Measurements from ENCODE around the gene UCN3.

UCN3 gene

GRCh38 chr10:5356302-5356763, 8.4 kb upstream of the UCN3 start:
- no peaks in the 10 kb centered on the region for H3K36me3 Mint-ChIP-seq (ENCODE audit: low read depth)
- no peak overlapping the region for H3K4me3 Mint-ChIP-seq
- TF ChIP-seq, protein P1, sequence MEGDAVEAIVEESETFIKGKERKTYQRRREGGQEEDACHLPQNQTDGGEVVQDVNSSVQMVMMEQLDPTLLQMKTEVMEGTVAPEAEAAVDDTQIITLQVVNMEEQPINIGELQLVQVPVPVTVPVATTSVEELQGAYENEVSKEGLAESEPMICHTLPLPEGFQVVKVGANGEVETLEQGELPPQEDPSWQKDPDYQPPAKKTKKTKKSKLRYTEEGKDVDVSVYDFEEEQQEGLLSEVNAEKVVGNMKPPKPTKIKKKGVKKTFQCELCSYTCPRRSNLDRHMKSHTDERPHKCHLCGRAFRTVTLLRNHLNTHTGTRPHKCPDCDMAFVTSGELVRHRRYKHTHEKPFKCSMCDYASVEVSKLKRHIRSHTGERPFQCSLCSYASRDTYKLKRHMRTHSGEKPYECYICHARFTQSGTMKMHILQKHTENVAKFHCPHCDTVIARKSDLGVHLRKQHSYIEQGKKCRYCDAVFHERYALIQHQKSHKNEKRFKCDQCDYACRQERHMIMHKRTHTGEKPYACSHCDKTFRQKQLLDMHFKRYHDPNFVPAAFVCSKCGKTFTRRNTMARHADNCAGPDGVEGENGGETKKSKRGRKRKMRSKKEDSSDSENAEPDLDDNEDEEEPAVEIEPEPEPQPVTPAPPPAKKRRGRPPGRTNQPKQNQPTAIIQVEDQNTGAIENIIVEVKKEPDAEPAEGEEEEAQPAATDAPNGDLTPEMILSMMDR (IDR thresholded peaks at IDR 0.05): no peak
- H3K9me3 Mint-ChIP-seq: peaks cover 13% of the 10 kb centered on the region
- H3K27me3 Mint-ChIP-seq (ENCODE audit: low read depth, poor library complexity): no peaks in the 10 kb centered on the region
- no peak overlapping the region for H3K27ac Mint-ChIP-seq
- no peak for DNase-seq
- peaks cover 17% of the 10 kb centered on the region for H3K4me1 Mint-ChIP-seq

- TF ChIP-seq, protein P1 (IDR thresholded peaks at IDR 0.05): no peak
- Mint-ChIP-seq H3K4me1 (peaks cover 36% of the 10 kb centered on the region), H3K4me3 (no peak overlapping the region), H3K36me3 (ENCODE audit: low read depth) (no peaks in the 10 kb centered on the region), H3K9me3 (peaks cover 22% of the 10 kb centered on the region), H3K27me3 (ENCODE audit: low read depth, poor library complexity) (peaks cover 10% of the 10 kb centered on the region), H3K27ac (peak overlapping the region; percentile 84)
- no peak for DNase-seq
These were observed 4.3 kb upstream of the UCN3 start for GRCh38 chr10:5360318-5360915.

GRCh38 chr10:5361966-5362365, 2.8 kb upstream of the UCN3 start:
- peaks cover 50% of the 10 kb centered on the region for H3K4me1 Mint-ChIP-seq

GRCh38 chr10:5362873-5363272, 1.9 kb upstream of the UCN3 start:
- Mint-ChIP-seq H3K27ac (no peak overlapping the region), H3K9me3 (peaks cover 13% of the 10 kb centered on the region), H3K4me3 (no peak overlapping the region)

More at GRCh38 chr10:5361966-5362365, 2.8 kb upstream of the UCN3 start:
- TF ChIP-seq, protein P1 (IDR thresholded peaks at IDR 0.05): no peak
- Mint-ChIP-seq H3K4me3 (no peak overlapping the region), H3K9me3 (peaks cover 22% of the 10 kb centered on the region), H3K27ac (no peak overlapping the region), H3K36me3 (ENCODE audit: low read depth) (no peaks in the 10 kb centered on the region), H3K27me3 (ENCODE audit: low read depth, poor library complexity) (peaks cover 19% of the 10 kb centered on the region)
- DNase-seq: no peak

DNA sequence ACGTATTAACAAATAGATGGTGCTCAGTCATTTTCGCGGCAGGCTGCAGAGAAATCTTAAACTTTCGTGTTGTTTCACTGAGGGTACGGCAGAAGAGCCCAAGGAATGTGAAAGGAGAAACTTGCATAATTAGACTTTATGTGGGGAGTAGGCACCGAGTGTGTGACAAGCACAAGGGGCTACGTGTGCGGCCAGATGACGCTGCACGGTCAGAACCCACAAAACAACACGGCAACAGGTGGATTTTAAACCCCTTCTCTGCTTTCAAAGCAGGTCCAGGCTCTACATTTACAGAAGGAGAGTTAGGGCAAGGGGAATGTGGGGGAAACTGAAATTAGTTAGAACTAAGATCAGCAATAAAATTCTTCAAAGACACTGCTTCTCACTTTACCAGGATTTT, 392 bp upstream of the UCN3 start:
- Mint-ChIP-seq H3K27me3 (ENCODE audit: low read depth, poor library complexity) (peaks cover 19% of the 10 kb centered on the region), H3K36me3 (ENCODE audit: low read depth) (no peaks in the 10 kb centered on the region), H3K9me3 (peaks cover 15% of the 10 kb centered on the region), H3K4me1 (peaks cover 50% of the 10 kb centered on the region), H3K27ac (no peak overlapping the region), H3K4me3 (no peak overlapping the region)
- TF ChIP-seq, protein P1 (IDR thresholded peaks at IDR 0.05): no peak
- no peak for DNase-seq

More at GRCh38 chr10:5362873-5363272, 1.9 kb upstream of the UCN3 start:
- no peaks in the 10 kb centered on the region for H3K36me3 Mint-ChIP-seq (ENCODE audit: low read depth)
- H3K4me1 Mint-ChIP-seq: peaks cover 50% of the 10 kb centered on the region
- peaks cover 19% of the 10 kb centered on the region for H3K27me3 Mint-ChIP-seq (ENCODE audit: low read depth, poor library complexity)
- DNase-seq: no peak
- TF ChIP-seq, protein P1 (IDR thresholded peaks at IDR 0.05): no peak

- H3K27me3 Mint-ChIP-seq (ENCODE audit: low read depth, poor library complexity): peaks cover 19% of the 10 kb centered on the region
- TF ChIP-seq, protein P1 (IDR thresholded peaks at IDR 0.05): no peak
- H3K27ac Mint-ChIP-seq: no peak overlapping the region
These were observed 1.2 kb downstream of the UCN3 start for GRCh38 chr10:5365928-5366327.

More at GRCh38 chr10:5365928-5366327, 1.2 kb downstream of the UCN3 start:
- DNase-seq: no peak
- Mint-ChIP-seq H3K4me3 (no peak overlapping the region), H3K9me3 (peaks cover 30% of the 10 kb centered on the region), H3K36me3 (ENCODE audit: low read depth) (no peaks in the 10 kb centered on the region), H3K4me1 (peaks cover 34% of the 10 kb centered on the region)
